Right ventricle myocardium superior (tissue), 1 donor: ENCODE results near the gene TTN. TPM values are rescaled to one million over a fixed set of nuclear protein-coding genes. Genes with fewer than 3 reads are reported as not detected.

Experiments used
- ATAC-seq: fragments of 200-7000 bp; cut with Tn5 transposase; one replicate; pipeline ENCODE4 v1.9.1; 2020; ENCODE audit warnings: mild to moderate bottlenecking; ENCODE audit not compliant: poor library complexity
- DNase-seq: peaks from one replicate; pipeline ENCODE4 v3.0.0-alpha.2; 2020
- intact Hi-C: fragments of 100-400 bp; cut with DNase I; formaldehyde crosslinking; loops from one replicate; pipeline ENCODE4 v1.11.2; 2022
- total RNA-seq: library from RNA; stranded (reverse); fragmentation: NEBNext Ultra II Directional; extraction: Animal tissue kit (Norgen Biotek cat#: 25700); gene quantifications from one replicate; pipeline ENCODE4 v1.2.1, GENCODE V29; 2021
- donor health status: DM: no; HTN: yes; CAD: no; lungs with severe emphysema.

Gene TTN
- total RNA-seq, 1 donor from 2014 or later, result 3,113 TPM

DNA sequence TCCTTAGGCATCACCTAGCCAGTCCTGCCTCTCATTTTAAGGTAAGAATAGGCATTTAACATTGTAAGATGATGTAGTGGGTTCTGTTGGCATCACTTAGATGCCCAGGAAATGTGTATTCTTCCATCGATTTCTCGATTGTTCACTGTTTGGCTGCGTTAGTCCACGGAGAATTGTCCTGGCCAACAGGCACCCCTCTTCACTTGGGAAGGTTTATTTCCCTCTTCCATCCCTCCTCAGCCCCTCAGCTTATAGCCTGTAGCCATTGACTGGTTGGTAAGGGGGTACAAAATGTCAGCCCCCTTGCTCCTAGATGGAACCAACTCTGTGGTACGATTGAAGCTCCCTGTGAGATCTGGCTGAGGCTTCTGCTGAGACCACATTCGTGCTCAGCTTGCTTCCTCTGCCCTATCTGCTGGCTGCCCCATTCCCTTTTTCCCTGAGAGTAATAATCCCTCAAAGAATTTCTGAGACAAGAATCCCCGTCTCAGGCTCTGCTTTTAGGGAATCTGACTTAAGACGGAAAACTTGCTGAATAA is 283.6 kb downstream of the TTN start:
- intact Hi-C loops, result no loop called here
- no peak for DNase-seq
- peak; percentile 30 for ATAC-seq

DNA sequence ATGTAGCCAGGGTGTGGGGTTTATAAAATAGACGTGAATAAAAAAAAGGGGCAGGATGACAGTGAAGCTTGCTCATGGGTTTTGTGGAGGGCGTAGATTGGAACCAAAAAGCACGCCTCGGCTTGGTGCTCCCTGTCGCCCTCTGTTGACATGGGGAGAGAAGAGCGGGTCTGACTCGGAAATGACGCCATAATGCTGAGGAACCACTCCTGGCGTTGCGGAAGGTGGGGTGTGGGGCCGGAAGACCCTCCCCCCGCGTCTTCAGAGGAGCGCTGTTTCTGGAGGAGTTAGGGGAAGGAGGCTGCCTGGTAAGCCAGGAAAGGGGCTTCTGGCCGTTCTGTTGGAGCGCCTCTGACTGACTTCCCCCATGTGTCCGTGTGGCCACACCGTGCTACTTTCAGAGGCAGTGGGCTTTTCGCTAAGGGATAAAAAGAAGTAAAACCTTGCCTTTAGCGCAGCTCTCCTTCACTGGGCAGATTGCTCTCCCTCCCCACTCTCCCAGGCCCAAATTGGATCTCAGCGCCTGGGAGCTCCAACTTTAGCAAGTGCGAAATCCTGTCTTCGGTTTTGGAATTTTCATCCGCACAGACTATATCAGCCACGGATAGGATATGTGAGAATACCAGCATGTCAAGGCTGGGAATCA is 284.1 kb downstream of the TTN start:
- intact Hi-C loops, result no loop called here
- peak; percentile 89 for DNase-seq
- peak; percentile 83 for ATAC-seq

GRCh38 chr2:178521304-178522150 is 285.7 kb downstream of the TTN start:
- DNase-seq, result no peak
- intact Hi-C loops, result no loop called here
- ATAC-seq, result no peak

- intact Hi-C loops, result no loop called here
- DNase-seq, result no peak
- ATAC-seq, result no peak
These were observed 289.7 kb downstream of the TTN start for GRCh38 chr2:178517496-178517895.

DNA sequence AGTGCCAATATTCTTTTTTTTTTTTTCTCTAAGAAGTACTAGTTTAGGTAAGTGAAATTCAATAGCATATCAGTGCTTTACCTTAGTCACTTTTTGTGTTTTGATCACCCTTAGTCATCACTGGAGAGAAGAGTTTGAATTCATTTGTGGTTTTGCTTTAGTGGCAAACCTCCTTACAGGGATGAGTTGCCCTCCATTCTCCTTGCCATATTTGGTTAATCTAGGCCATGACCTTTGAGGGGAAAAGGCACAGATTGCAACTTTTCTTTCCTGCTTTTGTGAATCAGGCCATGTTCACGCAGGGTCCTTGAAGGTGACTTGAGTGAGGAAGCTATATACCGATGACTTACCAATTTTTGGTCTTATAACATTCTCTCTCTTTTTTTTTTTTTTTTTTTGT is 292.6 kb downstream of the TTN start:
- intact Hi-C loops, result no loop called here
- no peak for ATAC-seq

GRCh38 chr2:178513876-178514275 is 293.3 kb downstream of the TTN start:
- no peak for DNase-seq
- intact Hi-C loops, result no loop called here
- no peak for ATAC-seq

More for the DNA sequence above, 292.6 kb downstream of the TTN start:
- no peak for DNase-seq

- ATAC-seq (no peak), DNase-seq (no peak)
- intact Hi-C loops, result no loop called here
These were observed 294.7 kb downstream of the TTN start for GRCh38 chr2:178512484-178512883.

- peak; percentile 38 for ATAC-seq
- intact Hi-C loops, result no loop called here
- DNase-seq, result no peak
These were observed 296.8 kb downstream of the TTN start for GRCh38 chr2:178510384-178510783.

- intact Hi-C loops, result no loop called here
- ATAC-seq (no peak), DNase-seq (no peak)
These were observed 298.6 kb downstream of the TTN start for GRCh38 chr2:178508646-178509045.

DNA sequence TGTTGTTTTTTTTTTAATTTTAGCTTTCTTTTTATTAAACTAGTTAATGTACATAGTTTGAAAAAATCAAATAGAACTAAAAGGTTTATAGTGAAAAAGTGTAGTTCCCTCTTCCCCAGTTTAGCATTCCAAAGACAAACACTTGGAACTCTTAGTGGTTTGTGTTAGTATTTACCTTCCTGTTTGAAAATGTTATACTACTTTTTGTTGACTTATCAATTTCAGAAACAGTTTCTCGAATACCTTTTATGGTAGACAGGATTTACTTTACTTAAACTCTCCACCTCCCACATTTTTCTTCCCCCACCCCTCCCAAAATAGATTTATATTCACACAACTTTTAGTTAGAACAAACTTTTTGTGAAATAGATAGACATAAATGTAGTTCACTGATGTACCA is 300.3 kb downstream of the TTN start:
- DNase-seq (no peak), ATAC-seq (no peak)
- intact Hi-C loops, result no loop called here

DNA sequence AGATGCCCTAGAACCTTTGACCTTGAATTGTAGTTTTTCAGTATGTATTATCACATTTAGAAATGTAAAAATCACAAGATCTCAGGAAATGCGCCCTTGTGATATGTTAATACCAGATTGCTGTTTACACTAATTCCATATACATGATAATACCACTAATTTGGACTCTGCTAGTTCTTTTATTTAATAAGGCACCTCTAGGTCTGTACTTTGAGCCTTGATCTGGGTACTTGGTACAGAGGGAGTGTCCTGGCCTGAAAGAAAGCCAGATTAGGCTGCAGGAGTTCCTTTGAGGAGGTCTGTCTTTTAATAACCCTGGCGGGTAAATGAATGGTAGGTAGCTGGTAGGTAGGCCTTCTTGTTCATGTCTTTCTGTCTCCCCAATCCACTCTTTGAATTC is 300.7 kb downstream of the TTN start:
- DNase-seq (no peak), ATAC-seq (no peak)
- intact Hi-C loops, result no loop called here

GRCh38 chr2:178506101-178506500 is 301.1 kb downstream of the TTN start:
- no peak for DNase-seq
- intact Hi-C loops, result no loop called here
- no peak for ATAC-seq

DNA sequence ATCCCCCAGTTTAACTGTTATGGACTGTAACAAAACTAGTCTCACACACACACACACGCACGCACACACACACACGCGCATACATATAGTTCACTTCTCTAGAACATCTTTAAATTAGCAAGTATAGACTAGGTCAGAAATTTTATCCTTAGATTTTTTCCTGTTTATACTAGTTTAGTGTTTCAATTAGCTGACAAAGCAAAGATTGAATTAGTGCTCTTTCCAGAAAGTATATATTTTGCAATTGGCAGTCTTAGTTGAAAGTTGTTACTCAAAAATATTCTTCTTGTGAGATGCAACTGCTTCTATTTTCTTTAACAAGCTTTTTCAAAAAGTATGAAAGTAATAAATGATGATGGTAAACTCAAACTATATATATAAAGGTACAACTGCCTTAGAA is 304.5 kb downstream of the TTN start:
- ATAC-seq, result no peak
- intact Hi-C loops, result no loop called here
- no peak for DNase-seq

- no peak for ATAC-seq
- no peak for DNase-seq
- intact Hi-C loops, result no loop called here
These were observed 307.6 kb downstream of the TTN start for GRCh38 chr2:178499640-178500039.

- intact Hi-C loops, result no loop called here
- no peak for ATAC-seq
- no peak for DNase-seq
These were observed 309.1 kb downstream of the TTN start for GRCh38 chr2:178498137-178498536.

DNA sequence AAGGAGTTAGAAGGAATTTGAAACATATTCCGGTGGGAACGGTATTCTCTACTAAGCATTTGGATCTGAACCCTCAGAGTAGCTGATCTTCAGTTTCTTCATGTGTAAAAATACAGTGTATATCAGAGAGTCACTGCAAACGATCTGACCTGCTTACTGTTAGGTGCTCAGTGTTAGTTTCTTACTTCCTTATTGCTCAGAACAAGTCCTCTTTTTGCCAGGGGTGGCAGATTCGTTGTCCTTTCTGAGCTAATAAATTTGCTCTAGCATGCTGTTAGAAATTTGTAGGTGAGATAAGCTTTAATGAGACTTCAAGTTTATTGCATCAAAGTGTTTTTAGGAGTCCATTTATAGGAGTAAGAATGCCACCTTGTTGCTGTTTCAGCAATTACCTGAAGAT is 311.2 kb downstream of the TTN start:
- no peak for DNase-seq
- no peak for ATAC-seq

GRCh38 chr2:178491612-178492011 is 315.6 kb downstream of the TTN start:
- intact Hi-C loops, result no loop called here
- ATAC-seq (no peak), DNase-seq (no peak)

More for the DNA sequence above, 311.2 kb downstream of the TTN start:
- intact Hi-C loops, result no loop called here

DNA sequence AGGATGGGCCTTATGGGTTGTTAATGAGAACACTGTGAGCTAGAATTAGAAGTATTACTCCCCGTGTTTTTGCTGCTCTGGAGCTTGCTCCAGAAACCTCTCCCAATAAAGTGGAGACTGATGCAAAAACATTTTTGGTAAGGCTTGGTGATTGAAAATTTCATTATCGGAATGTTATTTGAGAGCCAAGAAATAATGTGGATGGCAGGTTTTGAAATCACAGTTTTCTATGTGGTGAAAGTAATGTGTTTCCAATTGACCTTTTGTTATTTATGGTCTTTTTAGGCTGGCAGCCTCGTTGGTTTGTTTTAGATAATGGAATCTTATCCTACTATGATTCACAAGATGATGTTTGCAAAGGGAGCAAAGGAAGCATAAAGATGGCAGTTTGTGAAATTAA is 321.9 kb downstream of the TTN start:
- ATAC-seq, result no peak
- intact Hi-C loops, result no loop called here
- no peak for DNase-seq

DNA sequence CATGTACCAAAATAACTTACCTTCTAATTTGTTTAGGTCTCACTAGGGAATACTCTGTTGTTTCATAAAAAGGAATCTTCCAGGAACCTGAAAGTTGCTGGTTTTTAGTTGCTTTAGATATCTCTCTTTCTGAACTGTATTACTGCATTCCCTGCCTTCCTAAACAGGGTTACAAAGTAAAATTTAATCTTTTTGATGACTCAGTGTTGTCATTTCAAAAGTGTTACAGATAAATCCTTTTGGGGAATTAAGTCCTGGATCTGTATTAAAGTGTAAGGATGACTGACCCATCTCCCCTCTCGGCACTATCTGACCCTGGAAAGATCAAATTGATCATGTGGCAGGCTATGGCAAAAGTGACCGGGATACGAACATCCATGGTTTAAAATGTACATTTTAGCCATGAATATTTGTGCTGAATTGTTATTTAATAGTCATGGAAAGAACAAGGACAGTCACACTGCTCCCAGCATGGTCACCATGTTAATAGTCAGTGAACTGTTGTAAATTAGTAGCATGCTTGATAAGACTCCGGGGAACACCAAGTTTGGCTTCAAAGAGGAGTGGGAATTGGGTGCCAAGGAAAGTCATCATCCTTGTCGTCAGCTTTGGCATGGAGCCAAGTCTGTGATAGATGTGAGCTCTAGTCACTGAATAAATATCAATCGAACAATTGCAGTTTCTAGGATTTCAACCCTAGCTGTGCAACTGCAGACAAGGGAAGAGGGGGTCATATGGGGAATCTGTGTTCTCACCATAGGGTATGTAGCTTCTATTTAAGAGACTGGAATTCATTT is 322.8 kb downstream of the TTN start:
- ATAC-seq, result no peak
- peak; percentile 43 for DNase-seq
- intact Hi-C loops, result no loop called here
